ENCODE results near the gene NUAK1.

NUAK1 gene

GRCh38 chr12:106094304-106094703, 44.5 kb downstream of the NUAK1 start:
- Mint-ChIP-seq H3K27ac (no peak overlapping the region), H3K36me3 (ENCODE audit: low read depth) (no peaks in the 10 kb centered on the region), H3K4me1 (ENCODE audit: low read depth) (no peaks in the 10 kb centered on the region), H3K9me3 (no peaks in the 10 kb centered on the region), H3K27me3 (peaks cover 34% of the 10 kb centered on the region), H3K4me3 (no peak overlapping the region)

DNA sequence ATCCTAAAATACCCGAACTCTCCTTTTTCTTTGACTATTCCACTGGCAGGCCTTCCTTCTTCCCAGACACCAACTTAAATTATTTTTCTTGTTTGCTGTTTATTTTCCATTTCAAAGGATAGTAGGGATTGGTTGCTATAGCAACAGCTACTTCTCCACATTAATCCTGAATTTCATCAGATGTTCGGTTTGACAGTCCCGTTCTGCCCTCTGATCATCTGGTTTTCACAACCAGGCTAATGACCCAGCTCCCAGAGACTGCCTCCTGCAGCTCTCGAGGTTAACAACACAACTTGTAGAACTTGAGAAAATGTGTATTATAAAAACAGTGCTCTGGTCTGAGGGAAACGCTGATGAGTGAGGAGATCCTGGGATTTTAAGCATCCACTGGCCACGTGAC, 45.5 kb downstream of the NUAK1 start:
- Mint-ChIP-seq H3K4me3 (no peak overlapping the region), H3K4me1 (ENCODE audit: low read depth) (no peaks in the 10 kb centered on the region), H3K36me3 (ENCODE audit: low read depth) (no peaks in the 10 kb centered on the region), H3K27me3 (peaks cover 24% of the 10 kb centered on the region), H3K9me3 (no peaks in the 10 kb centered on the region), H3K27ac (no peak overlapping the region)

- H3K27me3 Mint-ChIP-seq: peaks cover 9% of the 10 kb centered on the region
Measured at GRCh38 chr12:106091446-106091820, 47.3 kb downstream of the NUAK1 start.

GRCh38 chr12:106090591-106091445, 47.9 kb downstream of the NUAK1 start:
- Mint-ChIP-seq H3K27ac (no peak overlapping the region), H3K36me3 (ENCODE audit: low read depth) (no peaks in the 10 kb centered on the region), H3K9me3 (no peaks in the 10 kb centered on the region), H3K4me1 (ENCODE audit: low read depth) (no peaks in the 10 kb centered on the region), H3K27me3 (peaks cover 4% of the 10 kb centered on the region), H3K4me3 (no peak overlapping the region)

More at GRCh38 chr12:106091446-106091820, 47.3 kb downstream of the NUAK1 start:
- Mint-ChIP-seq H3K27ac (no peak overlapping the region), H3K9me3 (no peaks in the 10 kb centered on the region), H3K4me1 (ENCODE audit: low read depth) (no peaks in the 10 kb centered on the region), H3K4me3 (no peak overlapping the region), H3K36me3 (ENCODE audit: low read depth) (no peaks in the 10 kb centered on the region)

DNA sequence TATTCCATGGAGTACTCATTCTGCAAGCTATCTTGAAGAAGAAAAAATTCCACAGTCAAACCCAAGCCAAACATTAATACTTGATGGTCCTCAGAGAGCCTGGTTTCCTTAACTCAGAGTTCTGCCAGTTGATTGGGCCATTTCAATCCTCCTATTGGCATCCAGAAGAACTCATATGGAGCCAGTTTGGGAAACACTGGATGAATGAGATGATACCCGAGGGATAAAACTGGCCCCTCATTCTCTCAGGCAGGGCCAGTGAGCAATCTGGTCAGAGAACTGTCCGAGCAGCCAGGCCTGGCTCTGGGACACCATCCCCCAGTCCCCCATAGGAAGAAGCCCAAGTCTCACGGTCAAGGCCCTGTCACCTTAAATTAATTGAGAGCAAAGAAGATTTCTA, 48.8 kb downstream of the NUAK1 start:
- no peaks in the 10 kb centered on the region for H3K9me3 Mint-ChIP-seq
- no peak overlapping the region for H3K27ac Mint-ChIP-seq
- H3K27me3 Mint-ChIP-seq: peaks cover 4% of the 10 kb centered on the region
- H3K36me3 Mint-ChIP-seq (ENCODE audit: low read depth): no peaks in the 10 kb centered on the region
- H3K4me1 Mint-ChIP-seq (ENCODE audit: low read depth): no peaks in the 10 kb centered on the region
- no peak overlapping the region for H3K4me3 Mint-ChIP-seq

DNA sequence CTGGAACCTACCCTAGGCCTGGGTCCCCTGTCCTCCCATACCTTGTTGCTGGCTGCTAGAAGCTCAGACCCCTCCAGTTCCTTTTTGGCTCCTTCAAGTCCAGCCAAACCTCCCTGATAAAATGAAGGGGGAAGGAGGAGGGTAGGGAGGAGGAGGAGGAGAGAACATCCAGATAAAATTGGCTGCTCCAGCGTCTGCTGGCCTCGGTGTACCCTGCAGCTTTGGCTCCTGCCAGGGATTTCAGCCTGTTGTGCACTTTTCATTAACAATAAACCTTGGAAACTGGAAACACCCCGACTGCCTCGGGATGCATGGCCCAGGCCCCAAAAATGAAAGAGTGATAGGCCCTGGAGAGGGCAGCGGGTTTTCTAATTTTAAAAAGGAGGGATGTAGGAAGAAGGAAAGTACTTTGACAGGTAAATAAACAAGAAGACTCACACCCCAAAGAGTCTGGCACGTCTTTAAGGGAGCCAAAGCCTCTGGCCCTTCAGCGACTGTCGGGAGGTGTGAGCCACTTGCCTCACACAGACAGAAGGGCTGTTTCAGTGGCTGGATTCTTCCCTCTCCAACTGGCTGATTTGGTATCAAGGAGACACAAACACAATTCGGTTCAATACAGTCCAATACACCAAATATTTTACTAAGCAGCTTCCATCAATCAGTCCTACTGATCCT, 49.8 kb downstream of the NUAK1 start:
- Mint-ChIP-seq H3K36me3 (ENCODE audit: low read depth) (no peaks in the 10 kb centered on the region), H3K4me3 (no peak overlapping the region), H3K27ac (no peak overlapping the region), H3K9me3 (no peaks in the 10 kb centered on the region), H3K4me1 (ENCODE audit: low read depth) (no peaks in the 10 kb centered on the region), H3K27me3 (peaks cover 5% of the 10 kb centered on the region)

DNA sequence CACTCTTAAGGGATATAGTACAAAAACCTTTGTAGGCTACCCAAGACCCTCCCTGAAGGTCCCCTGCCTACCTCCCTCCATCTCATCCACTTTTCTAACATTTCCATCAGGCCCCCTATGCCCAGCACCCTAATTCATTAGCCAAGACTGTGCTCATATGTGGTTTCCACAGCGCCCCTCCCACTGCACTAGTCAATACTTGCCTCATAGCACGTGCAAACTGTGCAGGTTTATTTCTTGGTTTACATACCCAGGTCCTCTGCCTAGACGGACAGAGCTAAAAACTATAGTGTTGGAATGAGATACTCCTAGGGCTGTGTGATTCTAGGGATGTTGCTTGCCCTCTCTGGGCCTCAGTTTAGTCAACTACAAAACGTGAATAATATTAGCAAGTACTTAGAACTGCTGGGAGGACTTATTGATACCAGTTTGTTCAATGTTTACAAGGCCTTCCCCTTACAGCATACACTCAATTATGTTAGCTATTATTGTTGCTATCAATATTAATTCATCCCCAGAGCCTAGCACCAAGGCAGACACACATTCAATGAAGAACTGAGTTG, 50.4 kb downstream of the NUAK1 start:
- H3K27ac Mint-ChIP-seq: no peak overlapping the region
- H3K4me1 Mint-ChIP-seq (ENCODE audit: low read depth): no peaks in the 10 kb centered on the region
- no peaks in the 10 kb centered on the region for H3K9me3 Mint-ChIP-seq
- H3K27me3 Mint-ChIP-seq: peaks cover 11% of the 10 kb centered on the region
- no peak overlapping the region for H3K4me3 Mint-ChIP-seq
- H3K36me3 Mint-ChIP-seq (ENCODE audit: low read depth): no peaks in the 10 kb centered on the region

DNA sequence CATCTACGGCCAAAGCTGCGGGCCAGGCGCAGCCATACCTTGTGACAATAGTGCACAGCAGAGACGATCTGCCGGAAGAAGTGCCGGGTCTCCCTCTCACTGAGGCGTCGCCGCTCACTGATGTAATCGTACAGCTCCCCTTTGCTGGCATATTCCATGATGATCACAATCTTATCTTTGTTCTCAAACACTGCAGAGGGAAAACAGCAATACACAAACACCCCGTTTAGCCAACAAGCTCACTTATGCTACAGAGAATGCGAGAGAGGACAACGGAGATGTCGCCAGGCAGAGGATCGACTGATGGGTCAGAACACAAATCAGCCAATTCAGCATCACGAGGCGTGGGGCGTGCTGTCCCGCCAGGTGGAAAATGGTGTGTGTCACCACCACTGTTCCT, 52.1 kb downstream of the NUAK1 start:
- Mint-ChIP-seq H3K27me3 (peaks cover 18% of the 10 kb centered on the region), H3K27ac (no peak overlapping the region), H3K4me1 (ENCODE audit: low read depth) (no peaks in the 10 kb centered on the region), H3K4me3 (no peak overlapping the region), H3K36me3 (ENCODE audit: low read depth) (no peaks in the 10 kb centered on the region), H3K9me3 (no peaks in the 10 kb centered on the region)

DNA sequence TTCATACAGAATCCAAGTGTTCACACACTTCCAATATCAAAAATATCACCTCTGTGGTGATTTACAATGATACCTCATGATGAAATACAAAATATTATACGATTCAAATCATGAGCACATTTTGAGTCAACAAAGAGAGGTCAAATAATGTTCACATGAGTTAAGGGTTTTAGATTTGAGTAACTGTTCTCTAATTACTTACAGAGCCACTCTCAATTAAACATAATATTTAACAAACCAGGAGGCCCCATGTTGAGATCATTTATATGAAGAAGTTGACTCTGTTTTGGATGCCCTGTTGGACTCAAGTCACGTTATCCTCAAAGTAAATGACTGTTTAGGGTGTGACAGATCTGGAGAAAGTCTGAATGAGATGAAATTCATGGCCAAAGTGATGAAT, 53.5 kb downstream of the NUAK1 start:
- no peaks in the 10 kb centered on the region for H3K4me1 Mint-ChIP-seq (ENCODE audit: low read depth)
- H3K27me3 Mint-ChIP-seq: peaks cover 18% of the 10 kb centered on the region
- H3K4me3 Mint-ChIP-seq: no peak overlapping the region
- H3K9me3 Mint-ChIP-seq: no peaks in the 10 kb centered on the region
- no peaks in the 10 kb centered on the region for H3K36me3 Mint-ChIP-seq (ENCODE audit: low read depth)
- H3K27ac Mint-ChIP-seq: no peak overlapping the region

DNA sequence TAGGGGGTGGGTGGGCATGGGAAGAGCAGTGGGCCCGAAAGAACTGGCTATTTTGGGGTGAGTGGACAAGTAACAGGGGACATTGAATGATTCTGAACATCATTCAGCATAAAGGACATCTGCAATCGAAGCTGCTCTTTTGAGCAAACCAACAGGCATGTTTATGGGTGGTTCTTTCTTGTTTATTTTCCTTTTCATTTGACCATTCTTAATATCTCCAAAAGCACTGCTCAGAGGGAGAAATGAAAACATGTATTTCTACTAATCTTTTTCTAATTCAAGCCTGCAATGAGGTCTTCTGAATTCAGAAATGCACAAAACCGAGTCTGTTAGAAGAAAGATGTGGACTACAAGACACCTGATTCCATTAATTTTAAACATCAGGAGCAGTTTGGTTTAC, 54.0 kb downstream of the NUAK1 start:
- Mint-ChIP-seq H3K36me3 (ENCODE audit: low read depth) (no peaks in the 10 kb centered on the region), H3K27ac (no peak overlapping the region), H3K9me3 (no peaks in the 10 kb centered on the region), H3K4me1 (ENCODE audit: low read depth) (no peaks in the 10 kb centered on the region), H3K4me3 (no peak overlapping the region), H3K27me3 (peaks cover 21% of the 10 kb centered on the region)

DNA sequence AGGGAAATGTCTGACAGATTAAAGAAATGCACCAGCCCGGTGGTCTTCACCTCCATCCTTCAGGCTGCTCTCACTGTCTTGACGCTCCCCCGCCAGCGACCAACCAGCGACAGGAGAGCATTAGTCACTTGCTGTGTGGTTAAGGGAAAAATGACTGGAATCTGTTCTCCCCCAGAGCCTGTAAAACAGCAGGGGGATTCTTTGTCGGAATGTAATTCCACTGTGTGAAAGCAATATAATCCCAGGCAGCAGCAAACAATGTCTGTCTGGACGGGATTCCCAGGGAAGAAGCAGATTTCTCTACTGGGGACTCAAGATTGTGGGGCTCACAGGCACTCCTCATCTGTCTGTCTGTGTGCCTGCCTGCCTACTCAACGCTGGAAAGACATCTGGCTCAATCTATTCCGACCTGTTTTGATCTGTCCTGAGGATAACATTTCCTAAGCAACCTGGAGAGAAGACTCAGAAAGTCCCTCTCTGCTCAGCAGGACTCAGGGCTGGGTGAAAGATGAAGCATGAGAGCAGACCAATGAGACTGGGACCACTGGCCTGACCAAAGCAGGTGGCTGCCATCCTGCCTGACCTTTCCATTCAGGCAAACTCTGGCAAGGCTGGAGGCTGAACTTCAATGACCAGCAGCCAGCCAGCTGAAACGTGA, 54.6 kb downstream of the NUAK1 start:
- Mint-ChIP-seq H3K4me3 (no peak overlapping the region), H3K27ac (no peak overlapping the region), H3K27me3 (peaks cover 26% of the 10 kb centered on the region), H3K36me3 (ENCODE audit: low read depth) (no peaks in the 10 kb centered on the region), H3K4me1 (ENCODE audit: low read depth) (no peaks in the 10 kb centered on the region), H3K9me3 (no peaks in the 10 kb centered on the region)

- no peaks in the 10 kb centered on the region for H3K9me3 Mint-ChIP-seq
- H3K27me3 Mint-ChIP-seq: peaks cover 29% of the 10 kb centered on the region
- no peaks in the 10 kb centered on the region for H3K4me1 Mint-ChIP-seq (ENCODE audit: low read depth)
- no peaks in the 10 kb centered on the region for H3K36me3 Mint-ChIP-seq (ENCODE audit: low read depth)
- H3K4me3 Mint-ChIP-seq: no peak overlapping the region
- H3K27ac Mint-ChIP-seq: no peak overlapping the region
Measured at GRCh38 chr12:106082216-106083175, 56.3 kb downstream of the NUAK1 start.

- peaks cover 31% of the 10 kb centered on the region for H3K27me3 Mint-ChIP-seq
Measured at GRCh38 chr12:106081606-106082005, 57.1 kb downstream of the NUAK1 start.

DNA sequence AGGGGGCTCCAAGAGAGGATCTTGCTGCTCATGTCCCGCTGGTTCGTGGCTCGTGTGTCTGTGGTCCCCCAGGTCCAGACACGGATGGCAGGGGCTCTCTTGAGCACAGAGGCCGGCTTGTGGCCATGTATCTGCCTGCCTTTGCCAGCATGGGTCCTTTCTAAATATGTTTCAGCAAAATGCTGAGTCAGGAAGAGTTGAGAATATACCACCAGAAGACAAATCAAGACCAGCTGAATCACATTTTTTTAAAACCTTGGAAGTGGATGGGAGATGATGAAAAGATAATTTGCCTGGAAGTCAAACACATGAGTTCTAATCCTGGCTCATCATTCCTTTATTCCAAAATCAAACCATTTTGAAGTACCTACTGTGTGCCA, 58.0 kb downstream of the NUAK1 start:
- H3K27me3 Mint-ChIP-seq: peaks cover 31% of the 10 kb centered on the region
- H3K36me3 Mint-ChIP-seq (ENCODE audit: low read depth): no peaks in the 10 kb centered on the region
- no peaks in the 10 kb centered on the region for H3K9me3 Mint-ChIP-seq
- H3K27ac Mint-ChIP-seq: no peak overlapping the region
- no peaks in the 10 kb centered on the region for H3K4me1 Mint-ChIP-seq (ENCODE audit: low read depth)
- no peak overlapping the region for H3K4me3 Mint-ChIP-seq

More at GRCh38 chr12:106081606-106082005, 57.1 kb downstream of the NUAK1 start:
- Mint-ChIP-seq H3K4me3 (no peak overlapping the region), H3K9me3 (no peaks in the 10 kb centered on the region), H3K27ac (no peak overlapping the region), H3K36me3 (ENCODE audit: low read depth) (no peaks in the 10 kb centered on the region), H3K4me1 (ENCODE audit: low read depth) (no peaks in the 10 kb centered on the region)
